Stimulated activated CD4-positive, alpha-beta T cell treated with anti-CD3 and anti-CD28 coated beads, TNF-alpha, amount 100 ng/mL, for 1 hour (primary cell): ENCODE data around the gene SLC16A11.
"Not testable (repeated sequence)": the region's sequence is repeated elsewhere in the genome, so short reads cannot be mapped to it uniquely, and the experiment has no call there.

ENCODE experiments used
- DNase-seq, 3 donors: peaks; one replicate each; pipeline ENCODE4 v3.0.0-alpha.2; 2020; ENCODE audit warnings: low read depth in 3 of 3, low spot score in 1 of 3

SLC16A11 gene, protein sequence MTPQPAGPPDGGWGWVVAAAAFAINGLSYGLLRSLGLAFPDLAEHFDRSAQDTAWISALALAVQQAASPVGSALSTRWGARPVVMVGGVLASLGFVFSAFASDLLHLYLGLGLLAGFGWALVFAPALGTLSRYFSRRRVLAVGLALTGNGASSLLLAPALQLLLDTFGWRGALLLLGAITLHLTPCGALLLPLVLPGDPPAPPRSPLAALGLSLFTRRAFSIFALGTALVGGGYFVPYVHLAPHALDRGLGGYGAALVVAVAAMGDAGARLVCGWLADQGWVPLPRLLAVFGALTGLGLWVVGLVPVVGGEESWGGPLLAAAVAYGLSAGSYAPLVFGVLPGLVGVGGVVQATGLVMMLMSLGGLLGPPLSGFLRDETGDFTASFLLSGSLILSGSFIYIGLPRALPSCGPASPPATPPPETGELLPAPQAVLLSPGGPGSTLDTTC

DNA sequence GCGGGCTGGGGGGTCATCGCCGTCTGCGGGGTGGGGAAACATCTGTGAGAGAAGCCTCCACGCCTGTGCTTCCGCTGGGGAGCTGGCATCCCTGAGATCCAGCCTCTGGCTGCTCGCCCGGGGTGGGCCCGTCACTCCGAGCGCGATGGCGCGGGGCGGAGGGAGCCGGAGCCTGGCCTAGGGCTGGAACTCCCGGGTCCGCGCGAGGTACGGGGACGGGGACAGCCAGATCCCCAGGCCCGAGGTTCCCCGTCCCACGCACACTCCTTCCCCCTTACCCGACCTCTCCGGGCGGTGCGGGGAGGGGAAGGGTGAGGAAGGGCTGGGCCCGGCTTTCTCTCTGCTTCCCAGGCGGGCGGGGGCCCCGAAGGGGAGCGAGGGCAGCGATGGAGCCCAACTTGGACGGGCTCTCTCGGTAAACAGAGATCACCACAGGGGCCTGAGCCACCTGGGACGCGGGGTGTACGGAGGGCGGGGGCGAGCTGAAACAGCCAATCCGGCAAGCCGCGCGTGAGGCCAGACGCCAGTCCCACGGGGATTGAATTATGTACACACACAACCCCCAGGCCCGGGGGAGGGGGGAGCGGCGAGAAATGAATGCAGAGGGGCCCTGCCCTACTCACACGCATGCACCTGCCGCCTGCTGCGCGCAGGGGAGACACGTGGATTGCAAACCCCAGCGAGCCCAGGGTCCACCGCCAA is at the start of gene SLC16A11:
Gene SLC16A11 (minus strand): TSS at position 596 of the 702 bp plus-strand sequence. CDS start 579 bp downstream, at position 17.
- no peak for DNase-seq

DNA sequence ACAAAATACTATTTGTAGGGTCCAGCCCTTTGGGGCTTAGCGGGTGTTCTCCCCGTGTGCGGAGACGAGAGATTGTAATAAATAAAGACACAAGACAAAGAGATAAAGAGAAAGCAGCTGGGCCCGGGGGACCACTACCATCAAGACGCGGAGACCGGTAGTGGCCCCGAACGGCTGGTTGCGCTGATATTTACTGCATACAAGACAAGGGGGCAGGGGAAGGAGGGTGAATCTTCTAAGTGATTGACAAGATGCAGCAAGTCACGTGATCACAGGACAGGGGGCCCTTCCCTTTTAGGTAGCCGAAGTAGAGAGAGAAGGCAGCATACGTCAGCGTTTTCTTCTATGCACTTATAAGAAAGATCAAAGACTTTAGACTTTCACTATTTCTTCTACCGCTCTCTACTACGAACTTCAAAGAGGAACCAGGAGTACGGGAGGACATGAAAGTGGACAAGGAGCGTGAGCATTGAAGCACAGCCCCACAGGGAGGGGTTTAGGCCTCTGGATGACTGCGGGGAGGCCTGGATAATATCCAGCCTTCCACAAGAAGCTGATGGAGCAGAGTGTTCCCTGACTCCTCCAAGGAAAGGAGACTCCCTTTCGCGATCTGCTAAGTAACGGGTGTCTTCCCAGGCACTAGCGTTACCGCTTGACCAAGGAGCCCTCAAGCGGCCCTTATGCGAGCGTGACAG is 47.6 kb upstream of the SLC16A11 start:
- DNase-seq, result not testable (repeated sequence)

DNA sequence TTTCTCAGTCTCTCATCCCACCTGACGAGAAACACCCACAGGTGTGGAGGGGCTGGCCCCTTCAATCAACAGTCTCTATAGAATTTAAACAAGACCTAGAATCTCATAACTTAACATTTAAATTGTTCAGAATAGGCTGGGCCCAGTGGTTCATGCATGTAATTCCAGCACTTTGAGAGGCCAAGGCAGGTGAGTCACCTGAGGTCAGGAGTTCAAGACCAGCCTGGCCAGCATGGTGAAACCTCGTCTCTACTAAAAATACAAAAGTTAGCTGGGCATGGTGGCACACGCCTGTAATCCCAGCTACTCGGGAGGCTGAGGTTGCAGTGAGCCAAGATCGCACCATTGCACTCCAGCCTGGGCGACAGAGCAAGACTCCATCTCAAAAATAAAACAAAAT is 45.7 kb upstream of the SLC16A11 start:
- not testable (repeated sequence) for DNase-seq

DNA sequence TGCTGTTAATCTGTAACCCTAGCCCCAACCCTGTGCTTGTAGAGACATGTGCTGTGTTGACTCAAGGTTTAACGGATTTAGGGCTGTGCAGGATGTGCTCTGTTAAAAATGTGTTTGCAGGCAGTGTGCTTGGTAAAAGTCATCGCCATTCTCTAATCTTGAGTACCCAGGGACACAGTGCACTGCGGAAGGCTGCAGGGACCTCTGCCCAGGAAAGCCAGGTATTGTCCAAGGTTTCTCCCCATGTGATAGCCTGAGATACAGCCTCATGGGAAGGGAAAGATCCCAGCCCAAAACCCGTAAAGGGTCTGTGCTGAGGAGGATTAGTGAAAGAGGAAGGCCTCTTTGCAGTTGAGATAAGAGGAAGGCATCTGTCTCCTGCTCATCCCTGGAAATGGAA is 44.5 kb upstream of the SLC16A11 start:
- DNase-seq, result not testable (repeated sequence)

DNA sequence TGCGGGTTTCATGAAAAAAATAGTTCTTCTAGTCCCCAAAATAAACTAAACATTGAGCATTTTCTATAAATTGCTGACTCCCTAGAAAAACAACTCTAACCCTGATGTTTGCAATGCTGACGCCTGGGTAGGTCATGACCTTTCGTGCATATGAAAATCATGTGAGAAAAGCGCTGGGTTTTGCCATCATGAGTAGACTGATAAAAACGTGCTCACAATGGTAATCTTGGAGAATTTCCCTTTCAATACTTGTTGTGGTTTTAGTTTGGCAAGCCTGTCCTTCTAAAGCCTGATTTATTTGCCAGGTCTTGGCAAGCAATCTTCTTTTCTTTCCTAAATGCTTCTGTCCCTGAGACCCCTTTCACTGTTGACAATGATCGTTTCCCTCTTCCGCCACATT is 40.2 kb upstream of the SLC16A11 start:
- no peak for DNase-seq

DNA sequence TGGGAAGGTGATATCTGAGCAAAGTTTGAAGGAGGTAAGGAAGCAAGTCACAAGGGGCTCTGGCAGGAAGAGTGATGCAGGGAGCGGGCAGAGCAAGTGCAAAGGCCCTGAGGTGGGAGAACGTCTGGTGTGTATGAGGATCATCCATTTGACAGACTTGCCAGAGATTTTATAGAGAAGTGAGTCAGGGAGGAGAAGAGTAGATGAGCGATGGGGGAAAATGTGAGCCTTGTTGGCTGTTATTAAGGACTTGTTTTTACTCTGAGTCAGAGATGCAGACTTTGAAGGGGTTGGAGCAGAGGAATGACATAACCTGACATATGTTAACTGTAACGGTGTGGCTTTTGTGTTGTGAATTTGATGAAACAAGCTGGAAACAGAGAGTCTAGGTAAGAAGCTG is 39.7 kb upstream of the SLC16A11 start:
- DNase-seq, result no peak

DNA sequence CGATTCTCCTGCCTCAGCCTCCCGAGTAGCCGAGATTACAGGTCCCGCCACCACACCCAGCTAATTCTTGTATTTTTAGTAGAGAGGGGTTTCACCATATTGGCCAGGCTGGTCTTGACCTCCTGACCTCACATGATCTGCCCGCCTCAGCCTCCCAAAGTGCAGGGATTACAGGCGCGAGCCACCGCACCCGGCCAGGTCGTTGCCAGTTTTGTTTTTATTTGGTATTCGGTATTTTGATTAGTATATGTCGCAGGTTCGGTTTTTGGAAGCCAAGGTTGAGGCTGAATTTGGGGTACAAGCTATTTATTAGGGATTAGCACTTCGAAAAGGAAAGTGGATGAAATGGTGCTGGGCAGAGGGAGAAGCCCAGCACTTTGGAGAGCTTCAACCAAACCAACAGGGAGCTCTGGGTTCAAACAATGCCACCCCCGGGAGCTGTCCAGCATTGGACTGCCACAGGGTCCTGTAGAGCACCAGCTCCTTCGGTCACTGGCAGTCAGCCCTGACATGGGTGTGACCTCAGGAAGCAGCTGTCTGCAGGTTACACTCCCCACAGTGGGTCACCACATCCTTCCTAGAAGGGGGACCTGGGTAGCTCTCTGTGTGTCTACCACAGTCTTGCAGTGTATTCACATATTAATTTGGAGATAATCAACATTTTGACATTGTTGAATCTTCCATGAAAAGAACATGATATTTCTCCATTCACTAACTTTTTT is 37.6 kb upstream of the SLC16A11 start:
- no peak for DNase-seq

DNA sequence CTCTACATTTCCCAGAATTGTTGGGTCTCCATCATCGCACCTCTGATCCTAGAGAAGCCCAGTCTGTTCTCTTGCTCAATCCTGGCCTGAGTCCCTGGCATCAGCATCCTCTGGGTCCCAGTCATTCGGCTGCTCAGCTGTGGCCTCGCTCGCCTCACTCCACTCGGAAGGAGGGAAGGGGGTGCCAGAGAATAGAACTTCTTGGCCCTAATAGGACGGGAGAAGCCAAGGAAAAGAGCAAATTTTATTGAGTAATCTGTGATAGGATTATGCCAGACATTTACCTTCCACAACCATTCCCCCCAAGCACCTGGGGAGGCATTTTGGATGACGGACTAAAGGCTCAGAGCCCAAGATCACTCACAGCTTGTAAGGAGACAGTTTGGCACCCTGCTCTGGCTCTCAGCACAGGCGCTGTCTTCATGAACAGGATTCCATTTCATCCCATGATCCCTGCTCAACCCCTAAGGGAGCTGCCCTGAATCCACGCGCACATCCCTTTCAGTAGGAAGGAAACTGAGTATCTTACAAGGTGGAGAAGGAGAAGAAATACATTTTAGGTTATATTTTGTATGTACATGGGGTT is 36.7 kb upstream of the SLC16A11 start:
- DNase-seq, result no peak

DNA sequence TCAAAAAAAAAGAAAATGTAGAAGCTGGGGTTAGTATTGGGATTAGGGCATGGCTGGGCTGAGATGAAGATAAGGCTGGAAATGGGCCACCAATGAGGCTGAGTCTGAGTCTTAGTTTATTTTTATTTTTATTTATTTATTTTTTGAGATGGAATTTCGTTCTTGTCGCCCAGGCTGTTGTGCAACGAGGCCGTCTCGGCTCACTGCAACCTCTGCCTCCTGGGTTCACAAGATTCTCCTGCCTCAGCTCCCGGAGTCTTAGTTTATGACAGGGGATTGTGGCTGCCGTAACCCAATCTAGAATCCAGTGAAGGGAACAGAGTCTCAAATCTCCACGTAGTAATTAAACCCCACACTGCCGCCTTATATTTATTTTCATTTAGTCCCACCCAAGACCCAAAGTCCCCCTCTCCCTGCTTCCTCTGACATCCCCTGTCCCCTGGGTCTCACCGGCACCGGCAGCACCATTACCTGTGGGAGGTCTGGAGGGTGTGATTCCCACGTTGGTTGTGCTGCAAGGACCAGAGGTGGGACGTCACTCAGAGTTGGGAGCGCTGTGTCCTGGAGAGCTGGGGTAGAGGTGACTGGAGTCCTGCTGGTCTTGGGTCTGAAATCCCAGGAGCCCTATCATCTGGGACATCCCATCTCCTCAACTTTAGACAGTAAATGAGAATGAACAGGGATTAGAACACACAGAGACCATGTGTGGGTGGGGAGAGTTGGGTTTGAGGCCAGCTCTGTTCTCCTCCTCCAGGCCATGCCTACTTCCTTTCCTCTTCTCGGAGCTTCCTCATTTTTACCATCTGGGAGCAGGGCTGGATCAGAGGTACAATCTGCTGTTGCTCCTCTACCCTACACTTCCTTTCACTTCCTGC is 35.9 kb upstream of the SLC16A11 start, which contains the start of gene CLEC10A:
Gene CLEC10A (minus strand): TSS at position 671 of the 875 bp plus-strand sequence. CDS start 1,439 bp downstream, outside the sequence.
- no peak for DNase-seq

DNA sequence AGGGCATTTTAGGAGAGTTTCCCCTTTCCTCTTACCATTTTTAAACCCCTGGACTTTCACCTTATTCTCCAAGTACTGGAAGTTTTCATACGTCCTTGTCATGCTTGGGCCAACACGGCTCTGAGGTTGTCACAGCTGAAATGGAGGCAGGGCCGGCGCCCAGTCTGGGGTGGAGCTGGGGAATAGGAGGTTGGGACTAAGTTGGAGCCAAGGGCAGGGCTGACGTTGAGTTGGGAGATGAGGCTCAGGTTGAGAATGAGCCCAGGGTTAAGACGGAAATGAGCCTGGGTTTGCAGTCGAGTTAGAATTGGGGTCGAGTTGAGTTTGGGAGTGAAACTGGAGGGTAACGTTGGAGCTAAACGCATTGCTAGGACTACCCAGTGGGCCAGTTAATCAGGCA is 34.8 kb upstream of the SLC16A11 start:
- no peak for DNase-seq

DNA sequence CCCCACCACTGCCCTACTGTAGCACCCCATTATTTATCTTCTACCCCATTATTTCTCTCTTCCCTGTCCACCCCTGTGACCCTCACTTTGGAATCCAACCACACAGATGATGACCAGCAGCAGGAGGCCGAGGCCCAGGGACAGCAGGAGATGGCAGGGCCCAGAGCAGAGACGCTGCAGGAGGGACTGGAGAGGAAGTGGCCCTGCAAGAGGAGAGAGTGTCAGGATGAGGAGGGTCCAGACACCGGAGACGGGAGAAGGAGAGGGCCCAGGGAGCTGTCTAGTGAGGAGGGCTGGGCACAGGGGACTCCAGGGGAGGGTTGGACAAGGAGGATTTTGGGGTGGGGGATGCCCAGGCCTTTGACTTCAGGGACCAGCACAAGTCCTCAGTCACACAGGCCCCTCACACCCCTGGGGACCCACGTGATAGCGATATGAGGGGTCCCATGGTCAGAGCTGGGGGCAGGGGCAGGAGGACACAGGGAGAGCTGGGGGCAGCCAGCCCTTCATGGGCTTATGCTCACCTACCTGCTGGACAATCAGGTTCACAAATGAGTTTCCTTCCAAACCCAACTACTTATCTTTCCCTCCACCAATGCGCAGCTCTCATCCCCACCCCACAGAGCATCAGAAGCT is 34.1 kb upstream of the SLC16A11 start:
- DNase-seq, result no peak

DNA sequence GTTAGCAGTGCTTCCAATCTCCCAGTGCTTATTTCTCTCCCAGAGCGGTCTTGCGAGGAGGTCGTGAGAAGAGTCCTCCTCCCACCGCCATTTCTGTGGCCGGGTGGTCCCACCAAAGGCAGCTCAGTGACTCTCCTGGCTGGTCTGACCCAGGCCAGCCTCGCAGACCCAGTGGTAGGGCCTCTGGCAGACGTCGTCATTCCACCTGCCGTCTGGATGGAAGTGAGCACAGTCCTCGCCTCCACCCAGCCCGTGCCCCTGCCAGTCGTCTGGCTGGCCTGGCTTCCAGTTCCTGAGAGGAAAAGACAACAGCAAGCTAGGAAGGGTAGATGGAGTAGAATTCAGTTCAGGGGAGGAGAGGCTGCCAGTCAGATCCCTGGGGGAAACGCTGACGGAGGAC is 31.0 kb upstream of the SLC16A11 start:
- no peak for DNase-seq

DNA sequence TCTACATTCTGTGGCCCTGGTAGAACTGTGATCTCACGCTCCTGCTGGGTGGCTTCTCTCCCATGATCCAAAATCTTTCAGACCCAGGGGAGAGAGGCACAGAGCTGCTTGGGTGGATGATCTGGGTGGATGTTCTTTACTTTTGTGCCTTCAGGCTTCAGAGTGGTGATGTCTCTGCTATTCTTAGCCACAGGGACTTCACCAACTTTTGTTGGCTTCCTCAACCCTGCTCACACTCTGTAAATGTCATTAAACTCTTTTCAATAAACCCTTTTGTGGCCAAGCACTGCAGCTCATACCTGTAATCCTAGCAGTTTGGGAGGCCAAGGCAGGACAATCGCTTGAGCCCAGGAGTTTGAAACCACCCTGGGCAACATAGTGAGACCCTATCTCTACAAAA is 28.5 kb upstream of the SLC16A11 start:
- DNase-seq, result no peak

DNA sequence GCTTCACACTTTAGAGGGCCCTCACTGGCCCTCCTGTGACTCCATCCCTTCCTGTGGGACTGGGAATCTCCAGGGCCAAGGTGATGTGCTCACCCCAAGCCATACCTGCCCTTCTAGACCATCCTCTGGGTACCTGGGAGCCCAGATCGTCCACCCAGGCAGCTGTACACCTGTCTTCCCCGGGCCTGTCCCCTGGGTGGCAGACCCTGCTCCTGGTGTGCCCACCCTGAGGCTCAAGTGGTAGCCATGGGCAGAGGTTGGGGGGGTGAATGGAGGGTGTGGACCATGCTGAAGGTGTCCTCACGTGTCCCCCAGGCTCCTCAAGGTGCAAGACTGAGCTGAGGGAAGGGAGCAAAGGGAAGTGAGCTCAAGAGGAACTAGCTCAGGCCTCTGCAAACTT is 26.8 kb upstream of the SLC16A11 start:
- no peak for DNase-seq

DNA sequence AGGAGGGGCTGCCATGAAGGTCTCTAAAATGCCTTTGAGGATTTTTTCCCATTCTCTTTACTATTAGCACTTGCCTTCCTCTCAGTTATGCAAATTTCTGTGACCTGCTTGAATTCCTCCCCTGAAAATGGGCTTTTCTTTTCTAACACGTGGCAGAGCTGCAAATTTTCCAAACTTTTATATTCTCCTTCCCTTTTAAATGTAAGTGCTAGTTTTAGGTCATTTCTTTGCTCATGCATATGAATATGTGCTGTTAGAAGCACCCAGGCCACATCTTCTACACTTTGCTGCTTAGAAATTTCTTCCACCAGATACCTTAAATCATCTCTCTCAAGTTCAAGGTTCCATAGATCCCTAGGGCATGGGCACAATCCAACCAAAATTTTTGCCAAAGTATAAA is 24.4 kb upstream of the SLC16A11 start:
- no peak for DNase-seq

DNA sequence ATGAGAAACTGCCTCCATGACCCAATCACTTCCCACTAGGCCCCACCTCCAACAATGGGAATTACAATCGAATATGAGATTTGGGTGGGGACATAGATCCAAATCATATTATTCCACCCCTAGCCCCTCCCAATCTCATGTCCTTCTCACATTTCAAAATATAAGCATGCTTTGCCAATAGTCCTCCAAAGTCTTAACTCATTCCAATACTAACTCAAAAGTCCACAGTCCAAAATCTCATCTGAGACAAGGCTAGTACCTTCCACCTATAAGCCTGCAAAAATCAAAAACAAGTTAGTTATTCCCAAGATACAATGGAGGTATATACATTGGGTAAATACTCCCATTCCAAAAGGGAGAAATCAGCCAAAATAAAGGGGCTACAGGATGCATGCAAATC is 23.3 kb upstream of the SLC16A11 start:
- DNase-seq, result no peak

DNA sequence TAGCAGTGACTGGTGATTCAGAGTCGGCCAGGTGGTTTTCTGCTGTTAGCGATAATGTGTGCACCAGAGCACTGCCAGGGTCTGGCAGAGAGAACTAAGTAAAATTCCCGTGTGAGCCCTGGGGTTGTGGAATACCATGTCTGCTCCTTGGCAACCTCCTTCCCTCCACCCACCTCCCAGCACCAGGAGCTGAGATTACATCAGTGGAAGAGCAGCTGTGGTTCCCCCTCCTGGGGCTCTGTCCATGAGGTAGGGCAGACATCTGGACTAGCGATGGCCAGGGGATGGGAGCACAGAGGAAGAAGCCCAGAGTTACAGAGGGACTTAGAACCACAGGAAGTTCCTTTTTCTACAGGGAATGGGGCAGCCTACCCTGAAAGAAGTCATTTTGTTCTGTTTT is 20.4 kb upstream of the SLC16A11 start:
- DNase-seq, result no peak

DNA sequence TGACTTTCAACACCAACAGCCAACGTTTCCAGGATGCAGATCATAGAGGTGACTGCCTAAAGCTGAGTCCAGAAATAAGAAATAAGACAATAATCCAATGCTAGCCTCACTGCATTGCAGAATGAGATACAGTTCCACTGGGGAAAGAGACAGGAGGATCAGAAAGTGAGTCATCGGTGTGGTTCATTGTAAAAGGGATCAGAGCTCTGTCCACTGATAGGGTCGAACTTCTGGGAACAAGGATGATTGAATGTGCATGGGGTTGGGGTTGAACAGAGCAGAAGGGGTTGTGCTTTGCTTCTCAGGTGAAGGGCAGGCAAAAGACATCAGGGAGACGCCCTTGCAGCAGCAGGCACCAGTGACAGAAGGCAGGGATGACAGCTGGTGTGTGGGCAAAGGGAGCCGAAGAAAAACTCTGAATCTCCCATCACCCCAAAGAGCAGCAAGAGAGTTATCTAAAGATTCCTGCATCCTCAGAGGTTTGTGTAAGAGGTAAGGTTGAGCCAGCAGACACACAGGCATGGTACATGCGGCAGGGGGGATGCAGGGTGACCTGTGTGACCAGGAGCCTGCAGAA is 19.7 kb upstream of the SLC16A11 start:
- no peak for DNase-seq
